Endothelial cell of umbilical vein (primary cell): Measurements from ENCODE around the gene RNMT.

Source experiments
- EZH2 ChIP-seq: IDR thresholded peaks from 2 replicates; pipeline ENCODE4 v1.6.1; 2012; ENCODE audit warnings: borderline replicate concordance, low read depth, mild to moderate bottlenecking, moderate library complexity, low read length, inconsistent platforms; ENCODE audit not compliant: severe bottlenecking
- FOS ChIP-seq: IDR thresholded peaks from 2 replicates; pipeline ENCODE4 v1.6.1; 2011; ENCODE audit warnings: mild to moderate bottlenecking, low read length, moderate library complexity, borderline replicate concordance; ENCODE audit not compliant: insufficient read depth
- JUN ChIP-seq: IDR thresholded peaks from 2 replicates; pipeline ENCODE4 v1.6.1; 2011; ENCODE audit warnings: borderline replicate concordance, low read depth; ENCODE audit not compliant: insufficient read length, insufficient read depth
- POLR2A ChIP-seq: IDR thresholded peaks from 2 replicates; pipeline ENCODE4 v1.6.1; 2012; ENCODE audit warnings: low read depth, mild to moderate bottlenecking, control low read depth, low read length
- TF ChIP-seq, protein P1 (sequence below), 2 donors: IDR thresholded peaks; 1 replicate in 1 of 2; 2 replicates in 1 of 2; pipeline ENCODE4 v1.5.1; 2011; ENCODE audit warnings: low read length in 2 of 2, mild to moderate bottlenecking in 2 of 2, moderate library complexity in 2 of 2, control low read depth in 1 of 2, inconsistent platforms in 1 of 2, low read depth in 1 of 2; ENCODE audit not compliant: insufficient read depth in 1 of 2; ENCODE audit errors: extremely low read depth in 1 of 2

DNA sequence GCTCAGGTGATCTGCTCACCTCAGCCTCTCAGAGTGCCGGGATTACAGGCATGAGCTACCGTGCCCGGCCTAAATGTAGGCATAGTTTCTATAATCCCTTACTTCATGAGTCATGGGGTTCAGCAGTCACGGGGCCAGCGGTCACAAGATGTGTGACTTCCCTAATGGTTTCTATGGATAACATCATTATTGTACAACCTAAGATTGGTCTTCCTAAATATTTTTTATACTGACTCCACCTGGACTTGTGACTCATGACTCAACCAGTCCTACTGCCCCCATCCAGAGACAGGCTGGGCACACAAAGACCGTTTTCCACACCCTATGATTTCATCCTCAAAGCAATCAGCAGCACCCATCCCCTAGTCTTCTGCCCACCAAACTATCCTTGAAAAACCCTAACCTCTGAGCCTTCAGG is 16.1 kb upstream of the RNMT start:
- TF ChIP-seq, protein P1, sequence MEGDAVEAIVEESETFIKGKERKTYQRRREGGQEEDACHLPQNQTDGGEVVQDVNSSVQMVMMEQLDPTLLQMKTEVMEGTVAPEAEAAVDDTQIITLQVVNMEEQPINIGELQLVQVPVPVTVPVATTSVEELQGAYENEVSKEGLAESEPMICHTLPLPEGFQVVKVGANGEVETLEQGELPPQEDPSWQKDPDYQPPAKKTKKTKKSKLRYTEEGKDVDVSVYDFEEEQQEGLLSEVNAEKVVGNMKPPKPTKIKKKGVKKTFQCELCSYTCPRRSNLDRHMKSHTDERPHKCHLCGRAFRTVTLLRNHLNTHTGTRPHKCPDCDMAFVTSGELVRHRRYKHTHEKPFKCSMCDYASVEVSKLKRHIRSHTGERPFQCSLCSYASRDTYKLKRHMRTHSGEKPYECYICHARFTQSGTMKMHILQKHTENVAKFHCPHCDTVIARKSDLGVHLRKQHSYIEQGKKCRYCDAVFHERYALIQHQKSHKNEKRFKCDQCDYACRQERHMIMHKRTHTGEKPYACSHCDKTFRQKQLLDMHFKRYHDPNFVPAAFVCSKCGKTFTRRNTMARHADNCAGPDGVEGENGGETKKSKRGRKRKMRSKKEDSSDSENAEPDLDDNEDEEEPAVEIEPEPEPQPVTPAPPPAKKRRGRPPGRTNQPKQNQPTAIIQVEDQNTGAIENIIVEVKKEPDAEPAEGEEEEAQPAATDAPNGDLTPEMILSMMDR (IDR thresholded peaks at IDR 0.05; ENCODE audit: extremely low read depth in 1 of 2, insufficient read depth in 1 of 2, low read depth in 1 of 2, low read length in 2 of 2), result no peak
- TF ChIP-seq POLR2A (no peak), EZH2 (no peak), JUN (no peak), FOS (no peak)
